Endothelial cell of umbilical vein (primary cell): ENCODE measurements around the gene PANX2.

Experiments used
- CTCF ChIP-seq, 2 donors: IDR thresholded peaks; 1 replicate in 1 of 2; 2 replicates in 1 of 2; pipeline ENCODE4 v1.5.1; 2011; ENCODE audit warnings: low read length in 2 of 2, mild to moderate bottlenecking in 2 of 2, moderate library complexity in 2 of 2, control low read depth in 1 of 2, inconsistent platforms in 1 of 2, low read depth in 1 of 2; ENCODE audit not compliant: insufficient read depth in 1 of 2; ENCODE audit errors: extremely low read depth in 1 of 2
- EZH2 ChIP-seq: IDR thresholded peaks from 2 replicates; pipeline ENCODE4 v1.6.1; 2012; ENCODE audit warnings: borderline replicate concordance, low read depth, mild to moderate bottlenecking, moderate library complexity, low read length, inconsistent platforms; ENCODE audit not compliant: severe bottlenecking
- MYC ChIP-seq: IDR thresholded peaks from one replicate; pipeline ENCODE4 v1.6.1; 2011; ENCODE audit warnings: mild to moderate bottlenecking, low read depth, low read length
- POLR2A ChIP-seq: IDR thresholded peaks from 2 replicates; pipeline ENCODE4 v1.6.1; 2012; ENCODE audit warnings: low read depth, mild to moderate bottlenecking, control low read depth, low read length
- POLR2AphosphoS5 ChIP-seq: IDR thresholded peaks from 2 replicates; pipeline ENCODE4 v1.6.1; 2012; ENCODE audit warnings: low read depth, mild to moderate bottlenecking, control low read depth, low read length, moderate library complexity; ENCODE audit not compliant: insufficient read depth

GRCh38 chr22:50139843-50140415, 30.6 kb upstream of the PANX2 start:
- no peak for TF ChIP-seq CTCF (IDR thresholded peaks at IDR 0.05; ENCODE audit: extremely low read depth in 1 of 2, insufficient read depth in 1 of 2, low read depth in 1 of 2, low read length in 2 of 2)
- no peak for TF ChIP-seq POLR2A
- peak; percentile 21 for TF ChIP-seq POLR2AphosphoS5
- no peak for TF ChIP-seq MYC
- no peak for TF ChIP-seq EZH2
